ENCODE measurements around the gene RUVBL2.

The RUVBL2 gene

DNA sequence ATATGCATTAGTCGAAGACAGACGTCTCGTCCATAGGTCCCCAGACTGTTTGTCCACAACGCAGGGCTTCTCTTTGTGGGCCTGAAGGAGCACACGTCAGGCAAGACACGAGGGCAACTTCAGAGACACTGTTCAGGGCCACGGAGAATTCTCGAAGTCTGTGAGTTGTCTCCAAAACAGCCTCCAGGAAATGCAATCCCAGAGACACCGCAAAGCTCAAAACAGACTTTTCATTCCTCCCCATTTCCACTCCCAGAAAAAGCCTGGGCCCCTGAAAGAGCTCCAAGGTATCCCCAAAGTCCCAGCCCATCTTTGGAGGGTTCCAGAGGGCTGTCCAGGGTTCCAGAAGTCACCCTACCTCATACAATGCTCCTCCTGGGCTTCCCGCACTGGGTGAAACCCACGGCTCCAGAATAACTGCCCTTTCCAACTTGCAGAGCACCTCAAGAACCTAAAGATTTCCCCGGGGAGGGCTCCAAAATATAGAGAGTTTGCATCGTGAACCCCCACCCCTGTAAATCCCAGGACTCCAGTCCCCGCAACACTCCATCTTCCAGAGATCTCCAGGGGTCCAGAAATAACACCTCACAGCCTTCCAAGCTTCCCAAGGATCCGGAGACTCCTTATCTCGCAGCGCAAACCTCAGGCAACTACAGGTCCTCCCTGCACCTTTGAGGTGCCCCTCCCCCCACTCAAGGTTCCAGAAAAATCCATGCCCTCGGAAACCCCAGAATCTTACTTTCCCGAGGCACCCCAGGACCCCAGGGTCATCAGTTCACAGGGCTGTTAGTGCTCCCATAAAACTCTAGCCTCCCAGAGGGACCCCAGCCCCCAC is 29.3 kb upstream of the RUVBL2 start:
- no peak for DNase-seq

GRCh38 chr19:48965040-48965805 is 28.5 kb upstream of the RUVBL2 start, which contains the start of gene FTL:
Gene FTL (plus strand): TSS chr19:48965309. CDS start chr19:48965508, 199 bp downstream.
- DNase-seq: peak; percentile 98

DNA sequence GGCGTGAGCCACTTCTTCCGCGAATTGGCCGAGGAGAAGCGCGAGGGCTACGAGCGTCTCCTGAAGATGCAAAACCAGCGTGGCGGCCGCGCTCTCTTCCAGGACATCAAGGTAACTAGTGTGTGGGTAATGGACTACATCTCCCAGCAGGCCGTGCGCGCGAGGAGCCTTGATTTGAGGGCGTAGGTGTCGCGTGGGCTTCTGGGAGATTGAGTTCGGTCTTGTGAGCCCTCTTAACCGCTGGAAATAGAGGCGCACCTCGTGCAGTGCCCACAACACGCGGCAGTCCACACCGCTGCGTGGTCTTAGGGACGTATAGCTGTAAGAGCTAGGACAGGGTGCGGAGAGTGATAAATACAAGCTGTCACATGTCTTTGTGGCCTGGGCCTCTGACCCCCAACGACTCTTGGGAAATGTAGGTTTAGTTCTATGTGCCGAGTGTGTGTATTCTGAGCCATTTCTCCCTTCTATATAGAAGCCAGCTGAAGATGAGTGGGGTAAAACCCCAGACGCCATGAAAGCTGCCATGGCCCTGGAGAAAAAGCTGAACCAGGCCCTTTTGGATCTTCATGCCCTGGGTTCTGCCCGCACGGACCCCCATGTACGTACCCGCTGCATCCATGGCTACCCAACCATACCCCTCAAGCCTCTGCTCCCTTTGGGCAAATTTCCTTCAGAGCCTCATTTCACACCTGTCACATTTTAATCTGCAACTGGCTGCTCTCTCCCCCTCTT is 27.7 kb upstream of the RUVBL2 start:
- peak; percentile 94 for DNase-seq

DNA sequence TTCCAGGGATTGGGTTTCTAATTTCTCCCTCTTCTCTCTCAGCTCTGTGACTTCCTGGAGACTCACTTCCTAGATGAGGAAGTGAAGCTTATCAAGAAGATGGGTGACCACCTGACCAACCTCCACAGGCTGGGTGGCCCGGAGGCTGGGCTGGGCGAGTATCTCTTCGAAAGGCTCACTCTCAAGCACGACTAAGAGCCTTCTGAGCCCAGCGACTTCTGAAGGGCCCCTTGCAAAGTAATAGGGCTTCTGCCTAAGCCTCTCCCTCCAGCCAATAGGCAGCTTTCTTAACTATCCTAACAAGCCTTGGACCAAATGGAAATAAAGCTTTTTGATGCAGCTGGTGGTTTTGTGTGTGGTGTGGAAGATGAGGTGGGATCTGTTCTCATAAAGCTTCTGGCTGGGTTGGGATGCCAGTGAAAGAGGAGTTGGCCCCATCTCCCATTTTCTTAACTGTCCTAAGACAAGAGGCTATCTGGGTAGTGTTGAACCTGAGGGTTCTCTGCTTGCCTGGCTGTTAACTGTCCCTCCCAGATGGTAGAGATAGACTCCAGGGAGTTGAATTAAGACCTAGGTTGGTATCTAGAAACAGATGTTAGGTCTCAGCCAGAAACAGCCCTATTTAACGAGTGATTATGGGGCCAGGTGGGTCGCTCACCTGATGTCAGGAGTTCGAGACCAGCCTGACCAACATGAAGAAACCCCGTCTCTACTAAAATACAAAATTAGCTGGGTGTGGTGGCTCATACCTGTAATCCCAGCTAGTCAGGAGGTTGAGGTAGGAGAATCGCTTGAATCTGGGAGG is 26.9 kb upstream of the RUVBL2 start:
- peak; percentile 64 for DNase-seq

DNA sequence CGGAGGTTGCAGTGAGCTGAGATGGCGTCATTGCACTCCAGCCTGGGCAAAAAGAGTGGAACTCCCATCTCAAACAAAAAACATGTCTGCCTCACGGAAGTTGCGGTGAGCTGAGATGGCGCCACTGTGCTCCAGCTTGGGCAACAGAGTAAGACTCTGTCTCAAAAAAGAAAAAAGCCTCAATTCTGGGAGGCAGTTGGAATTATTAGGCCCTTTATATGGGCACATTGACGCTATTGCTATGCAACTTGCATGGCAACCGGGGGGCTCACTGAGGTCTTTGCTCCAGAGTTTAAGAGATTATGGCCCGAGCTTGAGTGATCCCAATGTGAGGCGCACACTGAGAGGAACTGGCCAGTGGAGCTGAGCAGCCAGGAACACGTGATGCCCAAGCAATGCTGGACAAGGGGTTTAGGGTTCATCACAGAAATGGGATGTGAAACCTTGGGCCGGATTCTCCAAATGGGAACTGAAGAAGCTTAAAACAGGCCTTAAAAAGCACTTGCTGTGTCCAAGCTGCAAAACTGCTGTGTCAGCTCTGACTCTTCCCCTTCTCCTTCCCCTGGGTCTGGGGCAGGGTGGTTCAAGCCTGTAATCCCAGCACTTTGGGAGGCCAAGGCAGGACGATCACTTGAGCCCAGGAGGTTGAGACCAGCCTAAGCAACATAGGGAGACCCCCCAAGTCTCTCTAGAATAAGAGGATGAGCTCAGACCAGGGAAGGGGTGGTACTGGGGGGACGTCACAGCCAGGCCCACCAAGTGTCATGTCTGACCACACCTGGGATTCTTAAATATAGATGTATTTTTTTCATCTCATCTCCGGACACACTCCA is 26.1 kb upstream of the RUVBL2 start:
- peak; percentile 49 for DNase-seq

DNA sequence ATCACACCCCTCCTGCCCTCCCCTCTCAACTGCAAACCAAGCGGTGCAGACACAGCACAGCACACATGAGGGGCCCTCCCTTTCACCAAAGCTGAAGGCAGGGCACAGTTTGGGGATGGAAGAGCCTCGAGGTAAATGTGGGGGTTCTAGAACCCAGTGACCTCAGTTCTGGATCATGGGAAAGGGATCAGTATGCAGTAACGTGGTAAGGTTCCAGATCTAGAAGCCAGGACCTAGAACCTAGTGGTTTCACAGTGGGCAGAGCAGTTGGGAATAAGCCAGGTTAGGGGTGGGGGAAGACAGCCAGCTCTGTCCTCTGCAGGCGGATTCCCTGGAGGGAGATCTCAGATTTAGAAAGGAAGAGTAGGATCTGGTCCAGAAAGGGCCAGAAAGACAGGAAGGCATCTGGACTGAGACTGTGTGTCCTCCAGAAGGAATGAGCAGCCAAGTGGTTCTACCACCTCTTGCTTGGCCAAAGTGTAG is 25.5 kb upstream of the RUVBL2 start:
- DNase-seq: peak; percentile 27

- no peak for DNase-seq
Observed at GRCh38 chr19:48968813-48969218, 24.9 kb upstream of the RUVBL2 start.

DNA sequence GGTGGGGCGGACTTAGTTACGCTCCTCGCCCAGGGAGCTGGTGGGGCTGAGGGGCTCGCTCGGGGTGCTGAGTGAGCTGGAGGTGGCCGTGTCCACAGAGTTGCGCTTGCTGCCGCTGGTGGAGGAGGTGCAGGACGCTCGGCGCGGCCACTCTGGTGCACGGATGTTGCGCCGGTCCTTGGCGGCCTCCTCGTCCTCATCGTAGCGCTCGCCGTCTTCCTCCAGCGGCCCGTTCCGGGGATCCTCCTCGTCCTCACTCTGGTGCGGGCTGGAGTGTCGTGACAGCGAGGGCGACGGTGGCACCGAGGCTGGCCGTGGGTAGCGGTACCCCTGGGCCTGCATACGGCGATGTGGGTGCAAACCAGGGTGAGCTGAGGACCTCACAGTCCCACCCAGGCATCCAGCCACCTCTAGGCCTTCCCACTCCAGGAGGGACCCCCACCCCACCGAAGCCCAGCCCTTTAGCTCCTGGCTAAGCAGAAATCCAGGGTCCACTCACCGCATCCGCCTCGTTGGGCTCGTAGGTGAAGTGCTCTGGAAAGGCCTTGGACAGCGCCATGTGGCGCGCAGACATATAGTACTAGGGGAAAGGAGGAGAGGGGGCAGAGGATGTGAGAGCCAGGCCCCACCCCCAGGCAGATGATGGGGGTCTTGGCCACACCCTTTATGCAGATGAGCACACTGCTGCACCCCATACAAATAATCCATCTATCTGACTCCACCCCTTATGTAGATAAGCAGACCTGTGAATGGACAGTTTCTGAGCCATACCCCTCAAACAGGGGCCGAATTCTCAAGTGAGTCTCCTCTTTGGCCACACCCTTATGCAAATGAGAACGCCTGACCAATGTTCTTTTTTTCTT is 24.2 kb upstream of the RUVBL2 start:
- DNase-seq: peak; percentile 91

- no peak for DNase-seq
Observed at GRCh38 chr19:48970139-48970766, 23.4 kb upstream of the RUVBL2 start.

- DNase-seq: peak; percentile 96
Observed at GRCh38 chr19:48970923-48971395, 22.7 kb upstream of the RUVBL2 start.

DNA sequence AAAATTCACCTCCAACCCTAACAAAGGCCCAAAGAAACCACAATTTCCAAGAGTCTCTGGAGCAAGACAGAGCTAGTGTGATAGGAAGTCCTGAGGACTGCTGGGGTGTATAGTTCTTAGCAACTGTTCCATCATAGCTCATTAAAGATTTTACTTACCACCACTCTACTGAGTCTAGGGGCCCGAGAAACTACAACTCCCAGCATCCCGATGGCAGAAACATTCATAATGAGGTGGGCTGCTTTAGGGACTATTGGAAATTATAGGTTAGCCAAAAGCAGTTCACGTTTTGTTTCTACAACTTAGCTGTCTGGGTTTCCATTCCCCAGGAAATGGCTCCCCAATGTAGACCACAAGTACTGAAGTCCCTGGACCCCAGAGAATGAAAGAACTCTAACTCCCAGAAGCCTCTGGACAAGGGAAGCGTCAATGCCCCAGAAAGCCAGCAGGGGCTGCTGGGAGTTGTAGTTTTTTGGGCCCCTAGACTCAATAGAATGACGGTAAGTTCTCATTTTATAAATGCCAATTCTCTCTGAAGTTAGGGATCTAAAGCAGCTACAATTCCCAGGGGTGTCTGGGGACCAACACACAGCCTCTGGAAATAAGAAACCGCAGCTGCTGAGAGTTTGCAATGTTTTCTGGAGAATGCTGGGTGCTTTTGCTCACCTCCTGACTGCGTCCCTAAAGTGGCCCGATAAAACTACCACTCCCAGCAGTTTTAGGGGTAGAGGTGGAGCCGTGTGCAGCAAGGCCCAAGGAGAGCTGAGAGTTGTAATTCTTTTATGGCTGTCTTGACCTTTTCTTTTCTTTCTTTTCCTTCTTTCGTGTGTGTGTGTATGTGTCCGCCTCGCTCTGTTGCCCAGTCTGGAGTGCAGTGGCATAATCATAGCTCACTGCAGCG is 17.5 kb upstream of the RUVBL2 start:
- DNase-seq: peak; percentile 84

DNA sequence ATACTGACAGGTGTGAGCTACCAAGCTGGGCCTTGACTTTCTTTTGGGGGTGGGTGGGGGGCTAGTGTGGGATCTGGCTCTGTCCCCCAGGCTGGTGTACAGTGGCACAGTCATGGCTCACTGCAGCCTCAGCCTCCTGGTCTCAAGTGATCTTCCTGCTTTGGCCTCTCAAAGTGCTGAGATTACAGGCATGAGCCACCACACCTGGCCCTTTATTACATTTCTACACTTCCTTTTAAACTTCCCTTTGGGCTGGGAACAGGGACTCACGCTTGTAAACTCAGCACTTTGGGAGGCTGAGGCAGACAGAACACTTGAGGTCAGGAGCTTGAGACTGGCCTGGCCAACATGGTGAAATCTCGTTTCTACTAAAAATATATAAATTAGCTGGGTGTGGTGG is 16.6 kb upstream of the RUVBL2 start:
- no peak for DNase-seq

DNA sequence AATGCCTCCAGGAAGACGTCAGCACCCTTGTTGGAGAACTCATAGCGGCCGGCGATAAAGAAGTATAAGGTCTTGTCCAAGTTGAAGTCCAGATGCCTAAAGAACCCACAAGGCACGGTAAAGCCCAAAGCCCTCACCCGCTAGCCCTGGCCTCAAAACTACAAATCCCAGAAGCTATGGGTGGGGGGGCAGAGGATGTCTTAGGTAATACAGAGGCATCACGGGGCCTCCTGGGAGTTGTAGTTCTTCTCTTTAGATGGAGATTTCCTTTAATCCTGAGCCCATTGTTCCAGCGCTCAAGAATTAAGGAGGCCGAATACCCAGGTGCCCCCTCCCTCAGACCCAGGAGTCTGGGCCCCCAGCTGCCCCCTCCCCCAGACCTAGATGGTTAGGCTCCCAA is 11.4 kb upstream of the RUVBL2 start:
- peak; percentile 56 for DNase-seq

- no peak for DNase-seq
Observed at GRCh38 chr19:48985711-48986110, 8.0 kb upstream of the RUVBL2 start.

DNA sequence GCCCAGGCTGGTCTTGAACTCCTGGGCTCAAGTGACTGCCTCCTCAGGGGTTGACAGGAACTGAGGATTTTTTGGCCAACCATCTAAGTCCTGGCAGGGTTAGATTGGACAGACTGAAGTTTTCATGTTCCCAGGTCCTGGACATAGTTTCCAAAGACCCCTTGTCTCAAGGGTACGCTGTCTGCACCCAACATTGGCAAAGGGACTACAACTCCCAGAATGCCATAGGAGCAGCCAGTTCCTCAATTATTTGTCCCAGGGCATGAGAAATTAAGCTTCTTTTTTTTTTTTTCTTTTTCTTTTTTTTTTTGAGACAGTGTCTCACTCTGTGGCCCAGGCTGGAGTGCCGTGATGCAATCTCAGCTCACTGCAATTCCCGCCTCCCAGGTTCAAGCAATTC is 7.5 kb upstream of the RUVBL2 start:
- no peak for DNase-seq

DNA sequence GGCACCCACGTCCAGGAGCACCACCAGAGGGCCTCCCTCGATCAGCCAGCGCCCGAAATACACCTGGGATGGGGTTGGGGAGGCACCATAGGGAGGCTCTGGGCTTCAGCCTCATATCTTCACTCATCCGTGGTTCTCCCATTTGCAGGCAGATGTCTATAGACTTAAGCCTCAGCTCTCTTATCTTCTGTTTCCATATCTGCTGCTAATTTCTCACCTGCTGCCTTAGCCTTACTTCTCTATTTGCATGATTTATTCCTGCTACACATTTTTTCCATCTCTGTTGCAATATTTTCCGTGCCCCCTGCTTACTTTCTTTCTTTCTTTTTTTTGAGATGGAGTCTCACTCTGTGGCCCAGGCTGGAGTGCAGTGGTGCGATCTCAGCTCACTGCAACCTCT is 6.4 kb upstream of the RUVBL2 start:
- DNase-seq: no peak

GRCh38 chr19:48988286-48988685 is 5.4 kb upstream of the RUVBL2 start:
- DNase-seq: no peak

DNA sequence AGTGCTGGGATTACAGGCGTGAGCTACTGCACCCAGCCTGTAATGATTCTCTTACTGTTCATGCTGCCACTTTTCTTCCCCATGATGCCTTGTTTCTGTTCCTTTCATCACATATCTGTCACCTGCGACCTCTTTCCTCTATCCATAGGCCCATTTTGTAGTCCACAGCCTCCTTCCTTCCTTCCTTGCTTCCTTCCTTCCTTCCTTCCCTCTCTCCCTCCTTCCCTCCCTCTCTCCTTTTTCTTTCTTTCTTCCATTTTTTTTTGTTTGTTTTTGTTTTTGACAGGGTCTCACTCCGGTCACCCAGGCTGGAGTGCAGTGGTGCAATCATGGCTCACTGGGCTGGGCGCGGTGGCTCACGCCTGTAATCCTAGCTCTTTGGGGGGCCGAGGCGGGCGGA is 4.8 kb upstream of the RUVBL2 start:
- no peak for DNase-seq
